SK-N-SH (cell line): ENCODE measurements around the gene ANKRD9. TPM values are rescaled to one million over a fixed set of nuclear protein-coding genes. Genes with fewer than 3 reads are reported as not detected.

Experiments used
- CTCF ChIA-PET: fragments of 300-600, 350-600 bp; formaldehyde crosslinking; extraction: SDS; loops from one replicate; lab custom pipeline; 2021; lab: Yijun Ruan, JAX
- POLR2A ChIA-PET: fragments of 350-600 bp; sonication (Branson Sonifier 250); formaldehyde crosslinking; extraction: SDS; loops from one replicate; lab custom pipeline; 2020; ENCODE audit warnings: antibody characterized with exemption, inconsistent platforms; lab: Yijun Ruan, JAX
- DNase-seq: peaks from one replicate; pipeline ENCODE4 v3.0.0; 2012
- H2AFZ ChIP-seq: fragments of 200-600 bp; sonication (generic); 2 replicates; pipeline ENCODE4 v1.8.1; 2016; ENCODE audit warnings: antibody characterized with exemption, mild to moderate bottlenecking, low read depth
- H3F3A ChIP-seq: fragments of 200-600 bp; sonication (generic); replicated peaks from 2 replicates; pipeline ENCODE3; 2016; ENCODE audit warnings: antibody characterized with exemption, mild to moderate bottlenecking; ENCODE audit not compliant: insufficient read depth
- H3K27ac ChIP-seq, 2 experiments: fragments of 200-500 bp in 1 of 2; fragments of 200-600 bp in 1 of 2; sonication (Bioruptor generic) in 1 of 2; sonication (generic), shearing (Covaris generic) in 1 of 2; 2 replicates each; pipeline versions ENCODE4 v1.5.1 to v1.6.1; 2014 to 2016; ENCODE audit warnings: low read depth in 2 of 2, inconsistent platforms in 1 of 2, low read length in 1 of 2, mild to moderate bottlenecking in 1 of 2, mixed read lengths in 1 of 2
- H3K27me3 ChIP-seq: fragments of 200-600 bp; sonication (generic), shearing (Covaris generic); 2 replicates; pipeline ENCODE4 v1.6.1; 2016; ENCODE audit warnings: mixed run types; ENCODE audit not compliant: insufficient read depth
- H3K36me3 ChIP-seq, 2 experiments: fragments of 200-500 bp in 1 of 2; fragments of 200-600 bp in 1 of 2; sonication (Bioruptor generic) in 1 of 2; sonication (generic) in 1 of 2; replicated peaks in 1 of 2; 2 replicates each; pipeline versions ENCODE3 to v1.5.1; 2014 to 2016; ENCODE audit warnings: low read length in 1 of 2, mild to moderate bottlenecking in 1 of 2; ENCODE audit not compliant: insufficient read depth in 2 of 2, control insufficient read depth in 1 of 2
- H3K4me1 ChIP-seq, 2 experiments: fragments of 200-500 bp in 1 of 2; fragments of 200-600 bp in 1 of 2; sonication (Bioruptor generic) in 1 of 2; sonication (generic), shearing (Covaris generic) in 1 of 2; 2 replicates each; pipeline versions ENCODE4 v1.5.1 to v1.6.1; 2014 to 2016; ENCODE audit warnings: low read depth in 1 of 2, low read length in 1 of 2, mixed run types in 1 of 2; ENCODE audit not compliant: insufficient read depth in 2 of 2, control insufficient read depth in 1 of 2
- H3K4me2 ChIP-seq: fragments of 200-600 bp; sonication (generic), shearing (Covaris generic); 2 replicates; pipeline ENCODE4 v1.6.1; 2017; ENCODE audit warnings: mixed run types
- H3K4me3 ChIP-seq, 2 experiments: fragments of 200-500 bp in 1 of 2; fragments of 200-600 bp in 1 of 2; sonication (Bioruptor generic) in 1 of 2; sonication (generic), shearing (Covaris generic) in 1 of 2; 2 replicates each; pipeline versions ENCODE4 v1.5.1 to v1.8.1; 2014 to 2016; ENCODE audit warnings: low read depth in 2 of 2, inconsistent platforms in 1 of 2, low read length in 1 of 2, mild to moderate bottlenecking in 1 of 2, mixed read lengths in 1 of 2, moderate library complexity in 1 of 2
- H3K79me2 ChIP-seq: fragments of 200-600 bp; sonication (generic); 2 replicates; pipeline ENCODE4 v1.8.1; 2017; ENCODE audit warnings: mild to moderate bottlenecking; ENCODE audit not compliant: insufficient read depth
- H3K9ac ChIP-seq: fragments of 200-600 bp; sonication (generic); 2 replicates; pipeline ENCODE4 v1.6.1; 2017; ENCODE audit warnings: mixed run types
- H3K9me2 ChIP-seq: fragments of 200-600 bp; sonication (generic); 2 replicates; pipeline ENCODE4 v1.6.1; 2017; ENCODE audit warnings: mixed run types
- H3K9me3 ChIP-seq: fragments of 200-600 bp; sonication (generic); 2 replicates; pipeline ENCODE4 v1.6.1; 2017; ENCODE audit warnings: mixed run types, mild to moderate bottlenecking, moderate library complexity
- H4K20me1 ChIP-seq: fragments of 200-600 bp; sonication (generic); 2 replicates; pipeline ENCODE4 v1.6.1; 2017; ENCODE audit warnings: mild to moderate bottlenecking, mixed run types; ENCODE audit not compliant: insufficient read depth
- CHD2 ChIP-seq: fragments of 150-350 bp; IDR thresholded peaks from 2 replicates; pipeline ENCODE4 v1.6.1; 2018; ENCODE audit warnings: low read length; ENCODE audit not compliant: partially characterized antibody
- FOXM1 ChIP-seq: IDR thresholded peaks from 2 replicates; pipeline ENCODE4 v1.4.0; 2012; ENCODE audit warnings: low read depth, mild to moderate bottlenecking
- GABPA ChIP-seq: IDR thresholded peaks from 2 replicates; pipeline ENCODE4 v1.4.0; 2012; ENCODE audit warnings: low read depth, mild to moderate bottlenecking
- JUND ChIP-seq: IDR thresholded peaks from 2 replicates; pipeline ENCODE4 v1.4.0; 2012
- MAX ChIP-seq: IDR thresholded peaks from 2 replicates; pipeline ENCODE4 v1.4.0; 2012; ENCODE audit warnings: low read depth
- MXI1 ChIP-seq: IDR thresholded peaks from 2 replicates; pipeline ENCODE4 v1.6.1; 2012; ENCODE audit warnings: mild to moderate bottlenecking, low read depth, low read length, improper control_type of control experiment
- NFIC ChIP-seq: IDR thresholded peaks from 2 replicates; pipeline ENCODE4 v1.4.0; 2012; ENCODE audit warnings: borderline replicate concordance
- RAD21 ChIP-seq: IDR thresholded peaks from 2 replicates; pipeline ENCODE4 v1.6.1; 2012; ENCODE audit warnings: mild to moderate bottlenecking, low read length
- RCOR1 ChIP-seq: fragments of 150-350 bp; IDR thresholded peaks from 2 replicates; pipeline ENCODE4 v1.6.1; 2017; ENCODE audit warnings: antibody characterized with exemption, low read length
- REST ChIP-seq: IDR thresholded peaks from 2 replicates; pipeline ENCODE4 v1.6.1; 2012; ENCODE audit warnings: mild to moderate bottlenecking, low read depth, low read length, moderate library complexity
- RXRA ChIP-seq: IDR thresholded peaks from 2 replicates; pipeline ENCODE4 v1.4.0; 2012; ENCODE audit warnings: low read depth, mild to moderate bottlenecking, borderline replicate concordance
- SMC3 ChIP-seq: IDR thresholded peaks from 2 replicates; pipeline ENCODE4 v1.6.1; 2012; ENCODE audit warnings: low read depth, low read length, improper control_type of control experiment
- TAF1 ChIP-seq: IDR thresholded peaks from 2 replicates; pipeline ENCODE4 v1.6.1; 2012; ENCODE audit warnings: low read depth, mild to moderate bottlenecking, low read length, moderate library complexity, borderline replicate concordance
- TCF12 ChIP-seq: IDR thresholded peaks from 2 replicates; pipeline ENCODE4 v1.4.0; 2012
- TEAD4 ChIP-seq: IDR thresholded peaks from 2 replicates; pipeline ENCODE4 v1.4.0; 2012; ENCODE audit warnings: mild to moderate bottlenecking, borderline replicate concordance; ENCODE audit not compliant: insufficient read depth
- WGBS: methylation state at CpG from one replicate; pipeline ENCODE4 v1.1.6; 2017; ENCODE audit warnings: low lambda C conversion rate; 5-methylcytosine and 5-hydroxymethylcytosine counted together
- polyA plus RNA-seq, 3 experiments: library from polyadenylated mRNA; depleted of rRNA; stranded (reverse); fragments of >200 nt; gene quantifications; 2 replicates each; pipeline ENCODE4 v1.2.3, GENCODE V29; 2012
- TF ChIP-seq, protein P1 (sequence below): fragments of 150-350 bp; IDR thresholded peaks from 2 replicates; pipeline ENCODE4 v1.6.1; 2016; ENCODE audit warnings: mild to moderate bottlenecking, low read depth, low read length
- TF ChIP-seq, protein P2 (sequence below): IDR thresholded peaks from 2 replicates; pipeline ENCODE4 v1.4.0; 2012; ENCODE audit warnings: low read depth, borderline replicate concordance
- TF ChIP-seq, protein P3 (sequence below): IDR thresholded peaks from 2 replicates; pipeline ENCODE4; 2012

ANKRD9 gene
- polyA plus RNA-seq, 1 of the 3 experiments (the other 2 are of a cell fraction), result 21.3 TPM

- Histone ChIP-seq H3K9ac (no peak overlapping the region), H3K9me3 (no peaks in the 10 kb centered on the region), H2AFZ (no peak overlapping the region), H3K36me3 (peaks cover 0 to 10% of the 10 kb centered on the region in 2 experiments), H3K4me1 (peaks cover 0 to 13% of the 10 kb centered on the region in 2 experiments; a peak in 1 of 4 replicates), H3K79me2 (peaks cover 12% of the 10 kb centered on the region; the same call in 1 of the 2 replicates), H3F3A (peaks cover 4% of the 10 kb centered on the region), H3K4me2 (no peak overlapping the region), H3K4me3 (no peak overlapping the region), H4K20me1 (no peaks in the 10 kb centered on the region), H3K27me3 (no peaks in the 10 kb centered on the region), H3K9me2 (no peaks in the 10 kb centered on the region), H3K27ac (no peak overlapping the region)
- no peak for DNase-seq
- ChIA-PET POLR2A (no interaction called here), CTCF (no interaction called here)
- WGBS, result no CpG with 5 or more reads among the region's 7 CpGs
- TF ChIP-seq JUND (no peak), TCF12 (no peak), RXRA (no peak), FOXM1 (no peak), CHD2 (no peak), MXI1 (no peak), MAX (no peak), GABPA (no peak), TAF1 (no peak), SMC3 (no peak), RCOR1 (no peak), TEAD4 (no peak), NFIC (no peak), REST (no peak), RAD21 (no peak)
- TF ChIP-seq, protein P1, sequence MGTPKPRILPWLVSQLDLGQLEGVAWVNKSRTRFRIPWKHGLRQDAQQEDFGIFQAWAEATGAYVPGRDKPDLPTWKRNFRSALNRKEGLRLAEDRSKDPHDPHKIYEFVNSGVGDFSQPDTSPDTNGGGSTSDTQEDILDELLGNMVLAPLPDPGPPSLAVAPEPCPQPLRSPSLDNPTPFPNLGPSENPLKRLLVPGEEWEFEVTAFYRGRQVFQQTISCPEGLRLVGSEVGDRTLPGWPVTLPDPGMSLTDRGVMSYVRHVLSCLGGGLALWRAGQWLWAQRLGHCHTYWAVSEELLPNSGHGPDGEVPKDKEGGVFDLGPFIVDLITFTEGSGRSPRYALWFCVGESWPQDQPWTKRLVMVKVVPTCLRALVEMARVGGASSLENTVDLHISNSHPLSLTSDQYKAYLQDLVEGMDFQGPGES, result no peak
- TF ChIP-seq, protein P2, sequence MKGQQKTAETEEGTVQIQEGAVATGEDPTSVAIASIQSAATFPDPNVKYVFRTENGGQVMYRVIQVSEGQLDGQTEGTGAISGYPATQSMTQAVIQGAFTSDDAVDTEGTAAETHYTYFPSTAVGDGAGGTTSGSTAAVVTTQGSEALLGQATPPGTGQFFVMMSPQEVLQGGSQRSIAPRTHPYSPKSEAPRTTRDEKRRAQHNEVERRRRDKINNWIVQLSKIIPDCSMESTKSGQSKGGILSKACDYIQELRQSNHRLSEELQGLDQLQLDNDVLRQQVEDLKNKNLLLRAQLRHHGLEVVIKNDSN, result no peak
- TF ChIP-seq, protein P3, sequence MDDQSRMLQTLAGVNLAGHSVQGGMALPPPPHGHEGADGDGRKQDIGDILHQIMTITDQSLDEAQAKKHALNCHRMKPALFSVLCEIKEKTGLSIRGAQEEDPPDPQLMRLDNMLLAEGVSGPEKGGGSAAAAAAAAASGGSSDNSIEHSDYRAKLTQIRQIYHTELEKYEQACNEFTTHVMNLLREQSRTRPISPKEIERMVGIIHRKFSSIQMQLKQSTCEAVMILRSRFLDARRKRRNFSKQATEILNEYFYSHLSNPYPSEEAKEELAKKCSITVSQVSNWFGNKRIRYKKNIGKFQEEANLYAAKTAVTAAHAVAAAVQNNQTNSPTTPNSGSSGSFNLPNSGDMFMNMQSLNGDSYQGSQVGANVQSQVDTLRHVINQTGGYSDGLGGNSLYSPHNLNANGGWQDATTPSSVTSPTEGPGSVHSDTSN, result no peak
Observed at GRCh38 chr14:102505000-102505619, 4.5 kb downstream of the ANKRD9 start.
